K562 (cell line): Measurements from ENCODE around the gene FOXJ1. TPM values are rescaled to one million over a fixed set of nuclear protein-coding genes. Genes with fewer than 3 reads are reported as not detected.

Experiments
- ATAC-seq: fragments of 200-7000 bp; cut with Tn5 transposase; 3 replicates; pipeline ENCODE4 v1.9.1; 2020; ENCODE audit warnings: moderate library complexity
- BruUV-seq: library from RNA; stranded (reverse); fragments of 400-500 nt; replicated peaks from 2 replicates; lab custom pipeline; 2021; lab: Mats Ljungman, UMichigan
- CTCF ChIA-PET: fragments of 300-600 bp; formaldehyde crosslinking; extraction: SDS; loops from one replicate; lab custom pipeline; 2021; ENCODE audit warnings: low intra/inter-chr PET ratio; lab: Yijun Ruan, JAX
- POLR2A ChIA-PET: fragments of 300-600, 350-650 bp; sonication (Branson Sonifier 250); formaldehyde crosslinking; extraction: SDS; loops from one replicate; lab custom pipeline; 2021; ENCODE audit warnings: antibody characterized with exemption, inconsistent platforms; lab: Yijun Ruan, JAX
- DNase-seq, 4 experiments: peaks; one replicate each; pipeline versions ENCODE4 v3.0.0 to v3.0.0-alpha.2; 2011 to 2018; ENCODE audit warnings: low spot score in 3 of 4, mixed read lengths in 3 of 4; ENCODE audit errors: extremely low read depth in 1 of 4
- FAIRE-seq: peaks from 2 replicates; lab custom pipeline; 2011; peaks lifted over from hg19 to GRCh38; lab: Jason Lieb, UNC
- H2AFZ ChIP-seq: 2 replicates; pipeline ENCODE4 v1.6.0; 2011; ENCODE audit warnings: low read depth, low read length, control low read depth, inconsistent platforms
- H3K27ac ChIP-seq: fragments of 200-600 bp; 3 replicates; pipeline ENCODE4 v1.8.0; 2011; ENCODE audit warnings: low read depth, mild to moderate bottlenecking, control low read depth, inconsistent platforms, low read length, moderate library complexity, mixed read lengths; ENCODE audit errors: extremely low read depth
- H3K27me3 ChIP-seq, 2 experiments: fragments of 300-600 bp in 1 of 2; 2 replicates in 1 of 2; 3 replicates in 1 of 2; pipeline versions ENCODE4 v1.6.0 to v1.8.0; 2011; ENCODE audit warnings: inconsistent platforms in 2 of 2, low read length in 2 of 2, mild to moderate bottlenecking in 1 of 2, mixed read lengths in 1 of 2, moderate library complexity in 1 of 2; ENCODE audit not compliant: control insufficient read depth in 2 of 2, insufficient read depth in 2 of 2
- H3K36me3 ChIP-seq: fragments of 300-600 bp; 3 replicates; pipeline ENCODE4 v1.8.0; 2011; ENCODE audit warnings: mild to moderate bottlenecking, low read length, inconsistent platforms; ENCODE audit not compliant: control insufficient read depth, insufficient read depth
- H3K4me1 ChIP-seq, 2 experiments: fragments of 200-600 bp in 1 of 2; replicated peaks in 1 of 2; 2 replicates in 1 of 2; 3 replicates in 1 of 2; pipeline versions ENCODE4 v1.5.1 to v1.8.0; 2011; ENCODE audit warnings: inconsistent platforms in 2 of 2, low read length in 2 of 2, mild to moderate bottlenecking in 1 of 2, mixed read lengths in 1 of 2, moderate library complexity in 1 of 2; ENCODE audit not compliant: control insufficient read depth in 2 of 2, insufficient read depth in 2 of 2
- H3K4me2 ChIP-seq: 2 replicates; pipeline ENCODE4 v1.6.1; 2011; ENCODE audit warnings: low read length, control low read depth, inconsistent platforms, mixed read lengths; ENCODE audit not compliant: insufficient read depth
- H3K4me3 ChIP-seq: fragments of 200-600 bp; sonication (generic), shearing (Covaris generic); 2 replicates; pipeline ENCODE4 v1.5.1; 2016; ENCODE audit warnings: control low read depth, inconsistent platforms
- H3K79me2 ChIP-seq: fragments of 200-600 bp; 3 replicates; pipeline ENCODE4 v1.8.0; 2011; ENCODE audit warnings: low read length, inconsistent platforms; ENCODE audit not compliant: control insufficient read depth, insufficient read depth
- H3K9ac ChIP-seq, 2 experiments: 2 replicates each; pipeline versions ENCODE4 v1.6.0 to v1.6.1; 2011; ENCODE audit warnings: low read depth in 2 of 2, low read length in 2 of 2, control low read depth in 1 of 2, inconsistent platforms in 1 of 2, mild to moderate bottlenecking in 1 of 2, mixed read lengths in 1 of 2; ENCODE audit not compliant: insufficient read depth in 1 of 2
- H3K9me1 ChIP-seq: one replicate; pipeline ENCODE4 v1.6.0; 2011; ENCODE audit warnings: inconsistent platforms, mild to moderate bottlenecking, low read length, moderate library complexity; ENCODE audit not compliant: control insufficient read depth, insufficient read depth
- H3K9me3 ChIP-seq: replicated peaks from 2 replicates; pipeline ENCODE4 v1.5.1; 2011; ENCODE audit warnings: low read depth, low read length, inconsistent platforms; ENCODE audit not compliant: control insufficient read depth, insufficient read depth
- H4K20me1 ChIP-seq: replicated peaks from 2 replicates; pipeline ENCODE4 v1.6.1; 2011; ENCODE audit warnings: low read length, inconsistent platforms, mixed read lengths; ENCODE audit not compliant: control insufficient read depth, insufficient read depth
- BMI1 ChIP-seq: fragments of 150-350 bp; IDR thresholded peaks from 2 replicates; pipeline ENCODE4 v1.6.1; 2014; ENCODE audit warnings: low read length
- BRCA1 ChIP-seq, 2 experiments: fragments of 450-650 bp in 1 of 2; sonication (generic) in 1 of 2; formaldehyde crosslinking in 1 of 2; IDR thresholded peaks; 2 replicates each; pipeline versions ENCODE4 v1.5.0 to v1.6.1; 2017 to 2020; ENCODE audit warnings: mild to moderate bottlenecking in 1 of 2, missing genetic modification reagents in 1 of 2
- CHD1 ChIP-seq: fragments of 200-600 bp; sonication (generic); IDR thresholded peaks from one replicate; pipeline ENCODE4 v1.6.1; 2012; ENCODE audit warnings: mild to moderate bottlenecking, moderate library complexity, low read length, inconsistent platforms
- E2F8 ChIP-seq: fragments of 450-650 bp; IDR thresholded peaks from 2 replicates; pipeline ENCODE4 v1.7.1; 2018; ENCODE audit warnings: mild to moderate bottlenecking, low read depth; ENCODE audit not compliant: partially characterized antibody
- EHMT2 ChIP-seq: fragments of 450-650 bp; IDR thresholded peaks from 2 replicates; pipeline ENCODE4 v1.6.1; 2018; ENCODE audit warnings: antibody characterized with exemption
- HLTF ChIP-seq: fragments of 450-650 bp; IDR thresholded peaks from 2 replicates; pipeline ENCODE4 v1.6.1; 2016
- IRF1 ChIP-seq: sonication (generic); formaldehyde crosslinking; IDR thresholded peaks from 2 replicates; pipeline ENCODE4 v1.8.0; 2022; ENCODE audit warnings: missing genetic modification reagents, mild to moderate bottlenecking, borderline replicate concordance
- PCBP2 ChIP-seq: fragments of 200-400 bp; formaldehyde crosslinking; IDR thresholded peaks from 2 replicates; pipeline ENCODE4 v1.6.1; 2018; ENCODE audit warnings: low read length, low read depth, mild to moderate bottlenecking, moderate library complexity; ENCODE audit not compliant: poor library complexity, severe bottlenecking
- PHB ChIP-seq: fragments of 250-450 bp; sonication (Bioruptor Pico); IDR thresholded peaks from 2 replicates; pipeline ENCODE4 v1.5.0; 2021
- STAT5A ChIP-seq: IDR thresholded peaks from 2 replicates; pipeline ENCODE4 v1.6.1; 2012; ENCODE audit warnings: low read length, inconsistent platforms, borderline replicate concordance
- WGBS: fragments of 100-300 bp; shearing (Covaris generic); methylation state at CpG from one replicate; pipeline ENCODE4 v1.1.6; 2016; ENCODE audit warnings: low coverage, mixed read lengths; ENCODE audit not compliant: insufficient coverage; ENCODE audit errors: missing lambda C conversion rate; 5-methylcytosine and 5-hydroxymethylcytosine counted together
- in situ Hi-C: fragments of 300-500 bp; cut with MboI; formaldehyde crosslinking; loops from 4 replicates; pipeline ENCODE4 v1.15.0; 2018; ENCODE audit warnings: inconsistent platforms, mixed read lengths
- intact Hi-C: fragments of 100-400 bp; cut with micrococcal nuclease; formaldehyde crosslinking; loops from 2 replicates; pipeline ENCODE4 v1.14.2; 2022
- polyA plus RNA-seq, 8 experiments: library from polyadenylated mRNA; depleted of rRNA in 4 of 8; stranded (reverse) in 5 of 8; unstranded in 3 of 8; fragments of >200 nt; fragmentation: Nextera tagmentation in 2 of 8; fragmentation: Illumina TruSeq in 1 of 8; extraction: Ambion mirVana in 2 of 8; extraction: Trizol in 1 of 8; gene quantifications; 2 replicates each; pipeline versions ENCODE4 v1.2.1 to v1.2.3, GENCODE V29; 2011 to 2014; ENCODE audit warnings: inconsistent platforms in 1 of 8, missing spikeins in 1 of 8
- total RNA-seq, 7 experiments: library from RNA; depleted of rRNA in 6 of 7; stranded (reverse); fragments of >200 nt in 6 of 7; fragmentation: Illumina TruSeq in 2 of 7; extraction: Trizol in 2 of 7; gene quantifications; 2 replicates each; pipeline versions ENCODE4 v1.2.1 to v1.2.3, GENCODE V29; 2011 to 2021; ENCODE audit warnings: low replicate concordance in 1 of 7

FOXJ1 gene
- total and polyA plus RNA-seq, 9 of the 15 experiments (the other 6 are each of a cell fraction or from before 2014, with no cell fraction given): 0.07 TPM; not detected in 8

GRCh38 chr17:76153202-76153601 is 12.2 kb upstream of the FOXJ1 start:
- in situ Hi-C loops: no loop called here
- no peak overlapping the region for H2AFZ ChIP-seq
- WGBS: 91% methylated on average over 9 of the region's 9 CpGs
- BruUV-seq: no TSS peak
- H3K9me1 ChIP-seq: no peaks in the 10 kb centered on the region
- DNase-seq (no peak), FAIRE-seq (no peak), ATAC-seq (no peak)
- no peak overlapping the region for H3K27ac ChIP-seq
- no peaks in the 10 kb centered on the region for H4K20me1 ChIP-seq
- no peaks in the 10 kb centered on the region for H3K79me2 ChIP-seq
- POLR2A ChIA-PET: interaction anchor here (0.6 to 3.9 kb wide), 7 partner anchors 10 to 538 kb away, joined by 3 to 28 read pairs (median 3); partner anchors contain the start of genes FOXJ1 and UBALD2
- no peak overlapping the region for H3K4me2 ChIP-seq
- H3K9me3 ChIP-seq: no peaks in the 10 kb centered on the region
- H3K36me3 ChIP-seq: peaks cover 61% of the 10 kb centered on the region
- no peak overlapping the region for H3K4me3 ChIP-seq
- no peaks in the 10 kb centered on the region for H3K27me3 ChIP-seq
- no peak for TF ChIP-seq BRCA1 (IDR thresholded peaks at IDR 0.05)
- TF ChIP-seq BRCA1 (CRISPR knock-in tag; IDR thresholded peaks at IDR 0.05): no peak
- no peak for TF ChIP-seq EHMT2
- TF ChIP-seq STAT5A: no peak
- no peak for TF ChIP-seq HLTF
- no peak for TF ChIP-seq PCBP2
- TF ChIP-seq IRF1: no peak
- TF ChIP-seq E2F8: no peak
- TF ChIP-seq PHB (CRISPR knock-in tag): no peak
- no peak for TF ChIP-seq BMI1
- TF ChIP-seq CHD1: no peak
- TF ChIP-seq, all 486 proteins: peak for 0
- intact Hi-C loops: no loop called here
- H3K9ac ChIP-seq: no peak overlapping the region
- no peaks in the 10 kb centered on the region for H3K4me1 ChIP-seq
- CTCF ChIA-PET: no interaction called here
